Right lobe of liver (tissue), 4 donors: Measurements from ENCODE around the gene TRIO.

ENCODE experiments used
- POLR2A ChIP-seq: fragments of 450-650 bp; IDR thresholded peaks from one replicate; pipeline ENCODE4 v1.6.1; 2017; ENCODE audit warnings: antibody characterized with exemption, mild to moderate bottlenecking
- TF ChIP-seq, protein P1 (sequence below), 4 donors: fragments of 200-600 bp in 3 of 4; fragments of 450-650 bp in 1 of 4; IDR thresholded peaks; one replicate each; pipeline versions ENCODE4 v1.5.1 to v1.8.0; 2016 to 2022; ENCODE audit warnings: antibody characterized with exemption in 4 of 4, mild to moderate bottlenecking in 2 of 4
- donor health status: DM: no; HTN: no; CAD: no.
- donor health status: DM: no; HTN: no; CAD: no.
- donor health status: DM: no; HTN: yes; CAD: no.

DNA sequence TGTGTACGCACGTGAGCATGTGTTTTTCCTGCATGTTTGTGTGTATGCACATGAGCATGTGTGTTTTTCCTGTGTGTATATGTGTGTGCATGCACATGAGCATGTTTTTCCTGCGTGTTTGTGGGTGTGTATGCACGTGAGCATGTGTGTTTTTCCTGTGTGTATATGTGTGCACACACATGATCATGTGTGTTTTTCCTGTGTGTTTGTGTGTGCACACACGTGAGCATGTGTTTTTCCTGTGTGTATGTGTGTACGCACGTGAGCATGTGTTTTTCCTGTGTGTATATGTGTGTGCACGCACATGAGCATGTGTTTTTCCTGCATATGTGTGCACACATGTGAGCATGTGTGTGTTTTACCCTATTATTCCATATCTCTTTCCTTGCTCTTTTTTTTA, 205.9 kb downstream of the TRIO start:
- TF ChIP-seq, protein P1, sequence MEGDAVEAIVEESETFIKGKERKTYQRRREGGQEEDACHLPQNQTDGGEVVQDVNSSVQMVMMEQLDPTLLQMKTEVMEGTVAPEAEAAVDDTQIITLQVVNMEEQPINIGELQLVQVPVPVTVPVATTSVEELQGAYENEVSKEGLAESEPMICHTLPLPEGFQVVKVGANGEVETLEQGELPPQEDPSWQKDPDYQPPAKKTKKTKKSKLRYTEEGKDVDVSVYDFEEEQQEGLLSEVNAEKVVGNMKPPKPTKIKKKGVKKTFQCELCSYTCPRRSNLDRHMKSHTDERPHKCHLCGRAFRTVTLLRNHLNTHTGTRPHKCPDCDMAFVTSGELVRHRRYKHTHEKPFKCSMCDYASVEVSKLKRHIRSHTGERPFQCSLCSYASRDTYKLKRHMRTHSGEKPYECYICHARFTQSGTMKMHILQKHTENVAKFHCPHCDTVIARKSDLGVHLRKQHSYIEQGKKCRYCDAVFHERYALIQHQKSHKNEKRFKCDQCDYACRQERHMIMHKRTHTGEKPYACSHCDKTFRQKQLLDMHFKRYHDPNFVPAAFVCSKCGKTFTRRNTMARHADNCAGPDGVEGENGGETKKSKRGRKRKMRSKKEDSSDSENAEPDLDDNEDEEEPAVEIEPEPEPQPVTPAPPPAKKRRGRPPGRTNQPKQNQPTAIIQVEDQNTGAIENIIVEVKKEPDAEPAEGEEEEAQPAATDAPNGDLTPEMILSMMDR (IDR thresholded peaks at IDR 0.05), result no peak
- no peak for TF ChIP-seq POLR2A
